ENCODE measurements around the gene SLC7A6.

DNA sequence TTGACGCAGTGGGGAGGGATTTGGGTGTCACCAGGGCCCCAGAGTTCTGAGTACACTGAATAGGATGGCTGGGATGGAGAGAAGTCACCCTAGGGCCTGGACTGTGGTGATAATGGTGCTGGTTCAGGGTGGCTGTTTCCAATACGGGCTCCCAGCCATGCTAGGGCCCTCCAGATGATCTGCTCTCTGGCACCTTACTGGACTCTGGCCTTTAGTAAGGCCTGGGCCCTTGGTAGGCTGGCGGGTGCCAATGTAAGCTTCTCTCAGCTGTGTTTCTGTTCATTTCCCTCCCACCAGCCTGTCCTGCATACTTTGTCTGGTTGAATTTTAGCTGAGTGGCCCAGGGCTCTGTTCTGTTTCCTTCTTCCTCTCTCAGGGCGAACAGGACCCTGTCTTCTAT is 16.4 kb upstream of the SLC7A6 start:
- TF ChIP-seq, protein P1, sequence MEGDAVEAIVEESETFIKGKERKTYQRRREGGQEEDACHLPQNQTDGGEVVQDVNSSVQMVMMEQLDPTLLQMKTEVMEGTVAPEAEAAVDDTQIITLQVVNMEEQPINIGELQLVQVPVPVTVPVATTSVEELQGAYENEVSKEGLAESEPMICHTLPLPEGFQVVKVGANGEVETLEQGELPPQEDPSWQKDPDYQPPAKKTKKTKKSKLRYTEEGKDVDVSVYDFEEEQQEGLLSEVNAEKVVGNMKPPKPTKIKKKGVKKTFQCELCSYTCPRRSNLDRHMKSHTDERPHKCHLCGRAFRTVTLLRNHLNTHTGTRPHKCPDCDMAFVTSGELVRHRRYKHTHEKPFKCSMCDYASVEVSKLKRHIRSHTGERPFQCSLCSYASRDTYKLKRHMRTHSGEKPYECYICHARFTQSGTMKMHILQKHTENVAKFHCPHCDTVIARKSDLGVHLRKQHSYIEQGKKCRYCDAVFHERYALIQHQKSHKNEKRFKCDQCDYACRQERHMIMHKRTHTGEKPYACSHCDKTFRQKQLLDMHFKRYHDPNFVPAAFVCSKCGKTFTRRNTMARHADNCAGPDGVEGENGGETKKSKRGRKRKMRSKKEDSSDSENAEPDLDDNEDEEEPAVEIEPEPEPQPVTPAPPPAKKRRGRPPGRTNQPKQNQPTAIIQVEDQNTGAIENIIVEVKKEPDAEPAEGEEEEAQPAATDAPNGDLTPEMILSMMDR (IDR thresholded peaks at IDR 0.05; ENCODE audit: borderline replicate concordance, extremely low read depth, low read length, poor library complexity, severe bottlenecking), result no peak
- no peak for TF ChIP-seq EZH2 (IDR thresholded peaks at IDR 0.05; ENCODE audit: borderline replicate concordance, low read depth, low read length, severe bottlenecking)

Data from DND-41 (cell line).